GM23338 (cell line): ENCODE data around the gene LINGO1. TPM values are rescaled to one million over a fixed set of nuclear protein-coding genes. Genes with fewer than 3 reads are reported as not detected.

ENCODE experiments used
- ATAC-seq: fragments of 200-7000 bp; cut with Tn5 transposase; 3 replicates; pipeline ENCODE4 v1.9.1; 2020
- DNase-seq: peaks from one replicate; pipeline ENCODE4 v3.0.0-alpha.2; 2015; ENCODE audit warnings: low spot score
- H2AFZ ChIP-seq: fragments of 200-600 bp; sonication (generic); 2 replicates; pipeline ENCODE4 v1.8.0; 2016; ENCODE audit warnings: antibody characterized with exemption, mild to moderate bottlenecking, moderate library complexity
- H3F3A ChIP-seq: fragments of 200-600 bp; sonication (generic); replicated peaks from 2 replicates; pipeline ENCODE4 v1.8.0; 2017; ENCODE audit warnings: antibody characterized with exemption, mixed run types, low read depth
- H3K27ac ChIP-seq: fragments of 200-600 bp; sonication (generic); 2 replicates; pipeline ENCODE4 v1.6.1; 2016; ENCODE audit warnings: low read depth
- H3K27me3 ChIP-seq: fragments of 200-600 bp; sonication (generic); 2 replicates; pipeline ENCODE4 v1.8.0; 2016; ENCODE audit warnings: mild to moderate bottlenecking, mixed run types, moderate library complexity; ENCODE audit not compliant: insufficient read depth
- H3K36me3 ChIP-seq: fragments of 200-600 bp; sonication (generic); 2 replicates; pipeline ENCODE4 v1.8.0; 2016; ENCODE audit warnings: mild to moderate bottlenecking; ENCODE audit not compliant: insufficient read depth
- H3K4me1 ChIP-seq: fragments of 200-600 bp; sonication (generic); 2 replicates; pipeline ENCODE4 v1.8.0; 2016; ENCODE audit warnings: mild to moderate bottlenecking, moderate library complexity; ENCODE audit not compliant: insufficient read depth
- H3K4me2 ChIP-seq: fragments of 200-600 bp; sonication (generic); 2 replicates; pipeline ENCODE4 v1.7.1; 2017; ENCODE audit warnings: mixed run types
- H3K4me3 ChIP-seq: fragments of 200-600 bp; sonication (generic); 2 replicates; pipeline ENCODE4 v1.6.1; 2016; ENCODE audit warnings: mixed run types
- H3K79me2 ChIP-seq: fragments of 200-600 bp; sonication (generic); replicated peaks from 2 replicates; pipeline ENCODE4 v1.8.0; 2017; ENCODE audit warnings: mild to moderate bottlenecking; ENCODE audit not compliant: insufficient read depth
- H3K9me2 ChIP-seq: fragments of 200-600 bp; sonication (generic); 2 replicates; pipeline ENCODE4 v1.8.0; 2017; ENCODE audit not compliant: insufficient read depth
- H4K20me1 ChIP-seq: fragments of 200-600 bp; sonication (generic); replicated peaks from 2 replicates; pipeline ENCODE4 v1.8.0; 2017; ENCODE audit warnings: mild to moderate bottlenecking; ENCODE audit not compliant: insufficient read depth
- H3K27ac Mint-ChIP-seq: 2 replicates; pipeline ENCODE4 v1.8.0; 2020; ENCODE audit warnings: inconsistent platforms, mild to moderate bottlenecking, moderate library complexity, mixed read lengths
- H3K27me3 Mint-ChIP-seq: 3 replicates; pipeline ENCODE4 v1.8.0; 2022; ENCODE audit warnings: low read depth, mild to moderate bottlenecking, moderate library complexity, mixed read lengths, inconsistent platforms; ENCODE audit not compliant: insufficient read depth, poor library complexity
- H3K36me3 Mint-ChIP-seq: 3 replicates; pipeline ENCODE4 v1.8.0; 2021; ENCODE audit warnings: low read depth, mild to moderate bottlenecking, inconsistent platforms, moderate library complexity, mixed read lengths
- H3K4me1 Mint-ChIP-seq: 3 replicates; pipeline ENCODE4 v1.8.0; 2020; ENCODE audit warnings: mild to moderate bottlenecking, inconsistent platforms, mixed read lengths
- H3K4me3 Mint-ChIP-seq: 3 replicates; pipeline ENCODE4 v1.8.0; 2021; ENCODE audit warnings: moderate library complexity, mild to moderate bottlenecking, inconsistent platforms, mixed read lengths
- H3K9me3 Mint-ChIP-seq: 3 replicates; pipeline ENCODE4 v1.8.0; 2020; ENCODE audit warnings: moderate library complexity, mild to moderate bottlenecking, inconsistent platforms, mixed read lengths
- CREB1 ChIP-seq: fragments of 250-450 bp; sonication (Bioruptor Pico); IDR thresholded peaks from 2 replicates; pipeline ENCODE4 v1.5.0; 2020; ENCODE audit warnings: low read depth, mild to moderate bottlenecking, moderate library complexity
- EZH2phosphoT487 ChIP-seq: fragments of 200-600 bp; sonication (generic); IDR thresholded peaks from one replicate; pipeline ENCODE4 v1.8.1; 2018; ENCODE audit warnings: antibody characterized with exemption; ENCODE audit not compliant: unreplicated experiment
- NANOG ChIP-seq: IDR thresholded peaks from 2 replicates; pipeline ENCODE4 v1.6.1; 2016; ENCODE audit warnings: antibody characterized with exemption, borderline replicate concordance
- POLR2AphosphoS5 ChIP-seq: IDR thresholded peaks from 2 replicates; pipeline ENCODE4 v1.6.1; 2016; ENCODE audit warnings: antibody characterized with exemption, low read depth
- STAT1 ChIP-seq: IDR thresholded peaks from one replicate; pipeline ENCODE4 v1.6.1; 2016; ENCODE audit warnings: antibody characterized with exemption; ENCODE audit not compliant: unreplicated experiment
- ZNF114 ChIP-seq: fragments of 250-450 bp; sonication (Bioruptor Pico); IDR thresholded peaks from 2 replicates; pipeline ENCODE4 v1.5.0; 2020; ENCODE audit warnings: mild to moderate bottlenecking, moderate library complexity
- ZNF331 ChIP-seq: fragments of 250-450 bp; sonication (Bioruptor Pico); IDR thresholded peaks from 2 replicates; pipeline ENCODE4 v1.5.0; 2020; ENCODE audit warnings: low read depth, mild to moderate bottlenecking, moderate library complexity
- polyA plus RNA-seq: library from polyadenylated mRNA; unstranded; fragments of >200 nt; fragmentation: Nextera tagmentation; extraction: Ambion mirVana; gene quantifications from 2 replicates; pipeline ENCODE4 v1.2.1, GENCODE V29; 2016
- total RNA-seq: library from RNA; depleted of rRNA; stranded (reverse); fragments of >200 nt; shearing (Covaris generic); gene quantifications from 2 replicates; pipeline ENCODE4 v1.2.3, GENCODE V29; 2014
- TF ChIP-seq, protein P1 (sequence below): fragments of 250-450 bp; sonication (Bioruptor Pico); IDR thresholded peaks from 2 replicates; pipeline ENCODE4 v1.5.0; 2020; ENCODE audit warnings: mild to moderate bottlenecking, moderate library complexity
- TF ChIP-seq, protein P2 (sequence below): IDR thresholded peaks from 2 replicates; pipeline ENCODE4 v1.6.1; 2016; ENCODE audit warnings: antibody characterized with exemption
- TF ChIP-seq, protein P3 (sequence below), 2 experiments: fragments of 200-600 bp in 1 of 2; sonication (generic) in 1 of 2; conservative IDR thresholded peaks; 2 replicates each; pipeline versions ENCODE4 v1.5.1 to v1.6.1; 2016 to 2017; ENCODE audit warnings: antibody characterized with exemption in 2 of 2, low read depth in 2 of 2, mild to moderate bottlenecking in 2 of 2, moderate library complexity in 1 of 2
- TF ChIP-seq, protein P4 (sequence below): IDR thresholded peaks from one replicate; pipeline ENCODE4 v1.6.1; 2018; ENCODE audit warnings: antibody characterized with exemption; ENCODE audit not compliant: unreplicated experiment

The LINGO1 gene
- total and polyA plus RNA-seq, 2 experiments from 2014 or later, result 16.9 to 63.1 TPM

DNA sequence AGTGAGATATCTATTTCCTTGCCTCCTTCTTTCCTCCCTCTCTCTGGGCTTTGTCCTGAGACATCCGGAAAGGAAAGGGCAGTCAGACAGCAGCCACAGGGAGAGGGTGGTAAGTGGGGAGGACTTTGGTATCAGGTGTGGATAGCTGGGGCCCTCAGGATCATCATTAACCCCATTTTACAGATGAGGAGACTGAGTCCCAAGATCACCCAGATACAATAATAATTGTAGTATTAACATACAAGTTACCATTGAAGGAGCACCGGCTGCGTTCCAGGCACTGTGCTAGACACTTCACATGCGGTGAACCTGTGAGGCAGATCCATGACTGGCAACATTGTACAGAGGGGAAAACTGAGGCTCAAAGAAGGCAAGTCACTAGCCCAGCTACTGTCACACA lies 15.2 kb upstream of the LINGO1 start (continued):
- no peak for TF ChIP-seq ZNF114 (CRISPR knock-in tag)
- TF ChIP-seq CREB1, result no peak
- TF ChIP-seq NANOG, result no peak
- TF ChIP-seq ZNF331, result no peak
- TF ChIP-seq EZH2phosphoT487, result no peak

DNA sequence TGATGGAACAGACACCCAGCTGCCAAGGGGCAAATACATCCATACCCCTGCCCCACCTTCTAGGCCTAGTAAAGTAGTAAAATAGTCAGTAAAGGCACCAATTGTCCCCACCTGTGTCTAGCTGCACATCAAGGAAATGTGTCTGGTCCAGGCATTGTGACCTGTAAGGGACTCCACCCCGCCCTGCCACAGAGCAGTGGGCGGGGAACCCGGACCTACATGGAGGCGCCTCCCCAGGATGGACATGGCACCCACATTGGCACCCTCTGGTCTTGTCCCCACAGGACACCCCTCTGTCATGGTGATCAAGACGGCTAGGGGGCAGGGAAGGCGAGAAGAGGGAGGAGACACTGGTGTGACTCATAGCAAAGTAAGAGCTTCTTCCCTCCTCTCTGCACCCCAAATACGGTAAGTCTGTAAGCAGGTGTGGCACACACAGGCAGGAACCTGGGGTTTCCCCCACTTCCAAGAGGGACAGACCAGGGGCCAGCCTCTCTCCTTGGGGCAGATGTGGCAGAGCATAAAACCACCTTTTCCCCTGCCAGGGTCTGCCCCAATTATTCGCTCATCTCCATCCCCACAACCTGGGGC lies 13.5 kb upstream of the LINGO1 start:
- DNase-seq (no peak), ATAC-seq (no peak)
- Mint-ChIP-seq H3K36me3 (no peaks in the 10 kb centered on the region), H3K27me3 (peaks cover 1% of the 10 kb centered on the region), H3K4me3 (no peak overlapping the region), H3K9me3 (no peaks in the 10 kb centered on the region), H3K27ac (no peak overlapping the region), H3K4me1 (peaks cover 16% of the 10 kb centered on the region)
- Histone ChIP-seq H3K9me2 (no peaks in the 10 kb centered on the region), H3K4me3 (no peak overlapping the region), H3K27ac (no peak overlapping the region), H3K27me3 (no peaks in the 10 kb centered on the region), H3K36me3 (no peaks in the 10 kb centered on the region), H3F3A (no peaks in the 10 kb centered on the region), H2AFZ (no peak overlapping the region), H3K79me2 (no peaks in the 10 kb centered on the region), H4K20me1 (no peaks in the 10 kb centered on the region), H3K4me2 (no peak overlapping the region), H3K4me1 (no peaks in the 10 kb centered on the region)
- TF ChIP-seq CREB1 (no peak), ZNF331 (no peak), STAT1 (no peak), POLR2AphosphoS5 (no peak), ZNF114 (CRISPR knock-in tag) (no peak)
- TF ChIP-seq, protein P1, sequence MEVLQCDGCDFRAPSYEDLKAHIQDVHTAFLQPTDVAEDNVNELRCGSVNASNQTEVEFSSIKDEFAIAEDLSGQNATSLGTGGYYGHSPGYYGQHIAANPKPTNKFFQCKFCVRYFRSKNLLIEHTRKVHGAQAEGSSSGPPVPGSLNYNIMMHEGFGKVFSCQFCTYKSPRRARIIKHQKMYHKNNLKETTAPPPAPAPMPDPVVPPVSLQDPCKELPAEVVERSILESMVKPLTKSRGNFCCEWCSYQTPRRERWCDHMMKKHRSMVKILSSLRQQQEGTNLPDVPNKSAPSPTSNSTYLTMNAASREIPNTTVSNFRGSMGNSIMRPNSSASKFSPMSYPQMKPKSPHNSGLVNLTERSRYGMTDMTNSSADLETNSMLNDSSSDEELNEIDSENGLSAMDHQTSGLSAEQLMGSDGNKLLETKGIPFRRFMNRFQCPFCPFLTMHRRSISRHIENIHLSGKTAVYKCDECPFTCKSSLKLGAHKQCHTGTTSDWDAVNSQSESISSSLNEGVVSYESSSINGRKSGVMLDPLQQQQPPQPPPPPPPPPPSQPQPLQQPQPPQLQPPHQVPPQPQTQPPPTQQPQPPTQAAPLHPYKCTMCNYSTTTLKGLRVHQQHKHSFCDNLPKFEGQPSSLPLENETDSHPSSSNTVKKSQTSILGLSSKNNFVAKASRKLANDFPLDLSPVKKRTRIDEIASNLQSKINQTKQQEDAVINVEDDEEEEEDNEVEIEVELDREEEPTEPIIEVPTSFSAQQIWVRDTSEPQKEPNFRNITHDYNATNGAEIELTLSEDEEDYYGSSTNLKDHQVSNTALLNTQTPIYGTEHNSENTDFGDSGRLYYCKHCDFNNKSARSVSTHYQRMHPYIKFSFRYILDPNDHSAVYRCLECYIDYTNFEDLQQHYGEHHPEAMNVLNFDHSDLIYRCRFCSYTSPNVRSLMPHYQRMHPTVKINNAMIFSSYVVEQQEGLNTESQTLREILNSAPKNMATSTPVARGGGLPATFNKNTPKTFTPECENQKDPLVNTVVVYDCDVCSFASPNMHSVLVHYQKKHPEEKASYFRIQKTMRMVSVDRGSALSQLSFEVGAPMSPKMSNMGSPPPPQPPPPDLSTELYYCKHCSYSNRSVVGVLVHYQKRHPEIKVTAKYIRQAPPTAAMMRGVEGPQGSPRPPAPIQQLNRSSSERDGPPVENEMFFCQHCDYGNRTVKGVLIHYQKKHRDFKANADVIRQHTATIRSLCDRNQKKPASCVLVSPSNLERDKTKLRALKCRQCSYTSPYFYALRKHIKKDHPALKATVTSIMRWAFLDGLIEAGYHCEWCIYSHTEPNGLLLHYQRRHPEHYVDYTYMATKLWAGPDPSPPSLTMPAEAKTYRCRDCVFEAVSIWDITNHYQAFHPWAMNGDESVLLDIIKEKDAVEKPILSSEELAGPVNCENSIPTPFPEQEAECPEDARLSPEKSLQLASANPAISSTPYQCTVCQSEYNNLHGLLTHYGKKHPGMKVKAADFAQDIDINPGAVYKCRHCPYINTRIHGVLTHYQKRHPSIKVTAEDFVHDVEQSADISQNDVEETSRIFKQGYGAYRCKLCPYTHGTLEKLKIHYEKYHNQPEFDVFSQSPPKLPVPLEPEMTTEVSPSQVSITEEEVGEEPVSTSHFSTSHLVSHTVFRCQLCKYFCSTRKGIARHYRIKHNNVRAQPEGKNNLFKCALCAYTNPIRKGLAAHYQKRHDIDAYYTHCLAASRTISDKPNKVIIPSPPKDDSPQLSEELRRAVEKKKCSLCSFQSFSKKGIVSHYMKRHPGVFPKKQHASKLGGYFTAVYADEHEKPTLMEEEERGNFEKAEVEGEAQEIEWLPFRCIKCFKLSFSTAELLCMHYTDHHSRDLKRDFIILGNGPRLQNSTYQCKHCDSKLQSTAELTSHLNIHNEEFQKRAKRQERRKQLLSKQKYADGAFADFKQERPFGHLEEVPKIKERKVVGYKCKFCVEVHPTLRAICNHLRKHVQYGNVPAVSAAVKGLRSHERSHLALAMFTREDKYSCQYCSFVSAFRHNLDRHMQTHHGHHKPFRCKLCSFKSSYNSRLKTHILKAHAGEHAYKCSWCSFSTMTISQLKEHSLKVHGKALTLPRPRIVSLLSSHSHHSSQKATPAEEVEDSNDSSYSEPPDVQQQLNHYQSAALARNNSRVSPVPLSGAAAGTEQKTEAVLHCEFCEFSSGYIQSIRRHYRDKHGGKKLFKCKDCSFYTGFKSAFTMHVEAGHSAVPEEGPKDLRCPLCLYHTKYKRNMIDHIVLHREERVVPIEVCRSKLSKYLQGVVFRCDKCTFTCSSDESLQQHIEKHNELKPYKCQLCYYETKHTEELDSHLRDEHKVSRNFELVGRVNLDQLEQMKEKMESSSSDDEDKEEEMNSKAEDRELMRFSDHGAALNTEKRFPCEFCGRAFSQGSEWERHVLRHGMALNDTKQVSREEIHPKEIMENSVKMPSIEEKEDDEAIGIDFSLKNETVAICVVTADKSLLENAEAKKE (CRISPR knock-in tag), result no peak
- TF ChIP-seq, protein P2, sequence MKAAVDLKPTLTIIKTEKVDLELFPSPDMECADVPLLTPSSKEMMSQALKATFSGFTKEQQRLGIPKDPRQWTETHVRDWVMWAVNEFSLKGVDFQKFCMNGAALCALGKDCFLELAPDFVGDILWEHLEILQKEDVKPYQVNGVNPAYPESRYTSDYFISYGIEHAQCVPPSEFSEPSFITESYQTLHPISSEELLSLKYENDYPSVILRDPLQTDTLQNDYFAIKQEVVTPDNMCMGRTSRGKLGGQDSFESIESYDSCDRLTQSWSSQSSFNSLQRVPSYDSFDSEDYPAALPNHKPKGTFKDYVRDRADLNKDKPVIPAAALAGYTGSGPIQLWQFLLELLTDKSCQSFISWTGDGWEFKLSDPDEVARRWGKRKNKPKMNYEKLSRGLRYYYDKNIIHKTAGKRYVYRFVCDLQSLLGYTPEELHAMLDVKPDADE, result no peak
- TF ChIP-seq, protein P3, sequence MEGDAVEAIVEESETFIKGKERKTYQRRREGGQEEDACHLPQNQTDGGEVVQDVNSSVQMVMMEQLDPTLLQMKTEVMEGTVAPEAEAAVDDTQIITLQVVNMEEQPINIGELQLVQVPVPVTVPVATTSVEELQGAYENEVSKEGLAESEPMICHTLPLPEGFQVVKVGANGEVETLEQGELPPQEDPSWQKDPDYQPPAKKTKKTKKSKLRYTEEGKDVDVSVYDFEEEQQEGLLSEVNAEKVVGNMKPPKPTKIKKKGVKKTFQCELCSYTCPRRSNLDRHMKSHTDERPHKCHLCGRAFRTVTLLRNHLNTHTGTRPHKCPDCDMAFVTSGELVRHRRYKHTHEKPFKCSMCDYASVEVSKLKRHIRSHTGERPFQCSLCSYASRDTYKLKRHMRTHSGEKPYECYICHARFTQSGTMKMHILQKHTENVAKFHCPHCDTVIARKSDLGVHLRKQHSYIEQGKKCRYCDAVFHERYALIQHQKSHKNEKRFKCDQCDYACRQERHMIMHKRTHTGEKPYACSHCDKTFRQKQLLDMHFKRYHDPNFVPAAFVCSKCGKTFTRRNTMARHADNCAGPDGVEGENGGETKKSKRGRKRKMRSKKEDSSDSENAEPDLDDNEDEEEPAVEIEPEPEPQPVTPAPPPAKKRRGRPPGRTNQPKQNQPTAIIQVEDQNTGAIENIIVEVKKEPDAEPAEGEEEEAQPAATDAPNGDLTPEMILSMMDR (conservative IDR thresholded peaks at IDR 0.05; ENCODE audit: low read depth in 2 of 2), result no peak
- TF ChIP-seq, protein P4, sequence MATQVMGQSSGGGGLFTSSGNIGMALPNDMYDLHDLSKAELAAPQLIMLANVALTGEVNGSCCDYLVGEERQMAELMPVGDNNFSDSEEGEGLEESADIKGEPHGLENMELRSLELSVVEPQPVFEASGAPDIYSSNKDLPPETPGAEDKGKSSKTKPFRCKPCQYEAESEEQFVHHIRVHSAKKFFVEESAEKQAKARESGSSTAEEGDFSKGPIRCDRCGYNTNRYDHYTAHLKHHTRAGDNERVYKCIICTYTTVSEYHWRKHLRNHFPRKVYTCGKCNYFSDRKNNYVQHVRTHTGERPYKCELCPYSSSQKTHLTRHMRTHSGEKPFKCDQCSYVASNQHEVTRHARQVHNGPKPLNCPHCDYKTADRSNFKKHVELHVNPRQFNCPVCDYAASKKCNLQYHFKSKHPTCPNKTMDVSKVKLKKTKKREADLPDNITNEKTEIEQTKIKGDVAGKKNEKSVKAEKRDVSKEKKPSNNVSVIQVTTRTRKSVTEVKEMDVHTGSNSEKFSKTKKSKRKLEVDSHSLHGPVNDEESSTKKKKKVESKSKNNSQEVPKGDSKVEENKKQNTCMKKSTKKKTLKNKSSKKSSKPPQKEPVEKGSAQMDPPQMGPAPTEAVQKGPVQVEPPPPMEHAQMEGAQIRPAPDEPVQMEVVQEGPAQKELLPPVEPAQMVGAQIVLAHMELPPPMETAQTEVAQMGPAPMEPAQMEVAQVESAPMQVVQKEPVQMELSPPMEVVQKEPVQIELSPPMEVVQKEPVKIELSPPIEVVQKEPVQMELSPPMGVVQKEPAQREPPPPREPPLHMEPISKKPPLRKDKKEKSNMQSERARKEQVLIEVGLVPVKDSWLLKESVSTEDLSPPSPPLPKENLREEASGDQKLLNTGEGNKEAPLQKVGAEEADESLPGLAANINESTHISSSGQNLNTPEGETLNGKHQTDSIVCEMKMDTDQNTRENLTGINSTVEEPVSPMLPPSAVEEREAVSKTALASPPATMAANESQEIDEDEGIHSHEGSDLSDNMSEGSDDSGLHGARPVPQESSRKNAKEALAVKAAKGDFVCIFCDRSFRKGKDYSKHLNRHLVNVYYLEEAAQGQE, result no peak
